HG02943 (cell line): Measurements from ENCODE around the gene LMBR1.
"Not testable (repeated sequence)": the region's sequence is repeated elsewhere in the genome, so short reads cannot be mapped to it uniquely, and the experiment has no call there.

Source experiments
- ATAC-seq: cut with Tn5 transposase; IDR thresholded peaks from one replicate; pipeline ENCODE4 v1.9.1; 2021; ENCODE audit warnings: mild to moderate bottlenecking, low read depth, moderate library complexity; ENCODE audit not compliant: unreplicated experiment

The LMBR1 gene

GRCh38 chr7:156857757-156858156 is 35.2 kb downstream of the LMBR1 start:
- no peak for ATAC-seq

- ATAC-seq, result no peak
These were observed 38.3 kb downstream of the LMBR1 start for GRCh38 chr7:156854654-156855053.

GRCh38 chr7:156848979-156849378 is 44.0 kb downstream of the LMBR1 start:
- no peak for ATAC-seq

GRCh38 chr7:156845379-156846101 is 47.4 kb downstream of the LMBR1 start:
- no peak for ATAC-seq

GRCh38 chr7:156843582-156843981 is 49.4 kb downstream of the LMBR1 start:
- ATAC-seq, result not testable (repeated sequence)

GRCh38 chr7:156843157-156843556 is 49.8 kb downstream of the LMBR1 start:
- ATAC-seq, result no peak

- no peak for ATAC-seq
These were observed 50.2 kb downstream of the LMBR1 start for GRCh38 chr7:156842740-156843140.

- ATAC-seq, result no peak
These were observed 50.7 kb downstream of the LMBR1 start for GRCh38 chr7:156842317-156842716.

- no peak for ATAC-seq
These were observed 51.5 kb downstream of the LMBR1 start for GRCh38 chr7:156841497-156841896.

GRCh38 chr7:156840134-156840533 is 52.8 kb downstream of the LMBR1 start:
- ATAC-seq, result no peak

GRCh38 chr7:156836443-156836842 is 56.5 kb downstream of the LMBR1 start:
- ATAC-seq, result no peak

- ATAC-seq, result no peak
These were observed 58.5 kb downstream of the LMBR1 start for GRCh38 chr7:156834462-156834861.

GRCh38 chr7:156833312-156833711 is 59.7 kb downstream of the LMBR1 start:
- ATAC-seq, result no peak

- no peak for ATAC-seq
These were observed 60.6 kb downstream of the LMBR1 start for GRCh38 chr7:156832195-156832877.

GRCh38 chr7:156829669-156830336 is 63.2 kb downstream of the LMBR1 start:
- no peak for ATAC-seq

GRCh38 chr7:156827587-156828203 is 65.3 kb downstream of the LMBR1 start:
- no peak for ATAC-seq

- no peak for ATAC-seq
These were observed 69.5 kb downstream of the LMBR1 start for GRCh38 chr7:156823435-156823834.

- ATAC-seq, result no peak
These were observed 72.4 kb downstream of the LMBR1 start for GRCh38 chr7:156820445-156821063.

- no peak for ATAC-seq
These were observed 73.2 kb downstream of the LMBR1 start for GRCh38 chr7:156819733-156820295.

- no peak for ATAC-seq
These were observed 74.8 kb downstream of the LMBR1 start for GRCh38 chr7:156818133-156818532.
